ENCODE results near the gene SLC25A46.

Gene SLC25A46

DNA sequence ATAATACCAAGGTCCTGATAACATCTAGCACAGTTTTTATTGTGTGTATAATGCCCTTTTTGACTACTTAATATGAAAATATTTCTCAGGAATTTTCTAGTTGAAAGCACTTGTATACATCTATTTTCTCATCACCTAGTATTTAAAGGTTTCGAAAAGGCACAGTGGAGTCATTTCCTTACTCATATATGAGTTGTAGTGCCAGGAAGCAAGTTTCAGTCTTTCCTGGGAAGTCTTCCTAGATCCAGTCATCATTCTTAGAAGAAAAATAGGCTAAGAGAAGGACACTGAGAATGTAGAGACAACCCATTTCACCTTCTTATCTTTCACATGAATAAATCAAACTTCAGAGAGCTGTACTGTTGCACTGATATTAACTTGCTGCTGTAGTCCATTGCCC lies 70.2 kb downstream of the SLC25A46 start:
- TF ChIP-seq, protein P1, sequence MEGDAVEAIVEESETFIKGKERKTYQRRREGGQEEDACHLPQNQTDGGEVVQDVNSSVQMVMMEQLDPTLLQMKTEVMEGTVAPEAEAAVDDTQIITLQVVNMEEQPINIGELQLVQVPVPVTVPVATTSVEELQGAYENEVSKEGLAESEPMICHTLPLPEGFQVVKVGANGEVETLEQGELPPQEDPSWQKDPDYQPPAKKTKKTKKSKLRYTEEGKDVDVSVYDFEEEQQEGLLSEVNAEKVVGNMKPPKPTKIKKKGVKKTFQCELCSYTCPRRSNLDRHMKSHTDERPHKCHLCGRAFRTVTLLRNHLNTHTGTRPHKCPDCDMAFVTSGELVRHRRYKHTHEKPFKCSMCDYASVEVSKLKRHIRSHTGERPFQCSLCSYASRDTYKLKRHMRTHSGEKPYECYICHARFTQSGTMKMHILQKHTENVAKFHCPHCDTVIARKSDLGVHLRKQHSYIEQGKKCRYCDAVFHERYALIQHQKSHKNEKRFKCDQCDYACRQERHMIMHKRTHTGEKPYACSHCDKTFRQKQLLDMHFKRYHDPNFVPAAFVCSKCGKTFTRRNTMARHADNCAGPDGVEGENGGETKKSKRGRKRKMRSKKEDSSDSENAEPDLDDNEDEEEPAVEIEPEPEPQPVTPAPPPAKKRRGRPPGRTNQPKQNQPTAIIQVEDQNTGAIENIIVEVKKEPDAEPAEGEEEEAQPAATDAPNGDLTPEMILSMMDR (IDR thresholded peaks at IDR 0.05; ENCODE audit: low read depth, low read length, missing control alignments): no peak
- H3K4me3 ChIP-seq (replicated peaks; ENCODE audit: low read depth, low read length): no peak overlapping the region
- DNase-seq (ENCODE audit: extremely low read depth, low read depth): no peak
